ENCODE measurements around the gene NSUN6. TPM values are rescaled to one million over a fixed set of nuclear protein-coding genes. Genes with fewer than 3 reads are reported as not detected.

The NSUN6 gene
- total RNA-seq, 4 donors from 2014 or later: 8.0 to 27.8 (median 11.4) TPM

GRCh38 chr10:18583575-18584270 lies 67.7 kb downstream of the NSUN6 start:
- WGBS: 73% methylated on average over 5 of the region's 5 CpGs
- TF ChIP-seq POLR2A (IDR thresholded peaks at IDR 0.05) (no peak), CTCF (IDR thresholded peaks at IDR 0.05) (no peak), EP300 (IDR thresholded peaks at IDR 0.05) (no peak), POLR2AphosphoS5 (IDR thresholded peaks at IDR 0.05) (no peak)

GRCh38 chr10:18582803-18583202 lies 68.6 kb downstream of the NSUN6 start:
- TF ChIP-seq CTCF (IDR thresholded peaks at IDR 0.05) (no peak), EP300 (IDR thresholded peaks at IDR 0.05) (no peak), POLR2A (IDR thresholded peaks at IDR 0.05) (no peak), POLR2AphosphoS5 (IDR thresholded peaks at IDR 0.05) (no peak)
- DNase-seq (ENCODE audit: low spot score in 2 of 2): no peak
- Histone ChIP-seq H3K4me3 (no peak overlapping the region), H3K9me3 (no peaks in the 10 kb centered on the region), H3K27me3 (no peaks in the 10 kb centered on the region), H3K27ac (no peak overlapping the region), H3K4me1 (no peaks in the 10 kb centered on the region), H3K36me3 (peaks cover 25% of the 10 kb centered on the region)
- WGBS: 47% methylated on average over 3 of the region's 3 CpGs

More at GRCh38 chr10:18583575-18584270, 67.7 kb downstream of the NSUN6 start:
- peaks cover 30% of the 10 kb centered on the region for H3K36me3 ChIP-seq
- H3K4me3 ChIP-seq: no peak overlapping the region
- DNase-seq (ENCODE audit: low spot score in 2 of 2): no peak
- no peaks in the 10 kb centered on the region for H3K27me3 ChIP-seq
- no peaks in the 10 kb centered on the region for H3K9me3 ChIP-seq
- no peak overlapping the region for H3K27ac ChIP-seq
- H3K4me1 ChIP-seq: no peaks in the 10 kb centered on the region

- Histone ChIP-seq H3K27ac (no peak overlapping the region), H3K27me3 (no peaks in the 10 kb centered on the region), H3K4me3 (no peak overlapping the region), H3K4me1 (no peaks in the 10 kb centered on the region), H3K36me3 (peaks cover 20% of the 10 kb centered on the region), H3K9me3 (no peaks in the 10 kb centered on the region)
- WGBS: 91% methylated on average over 15 of the region's 15 CpGs
- TF ChIP-seq EP300 (IDR thresholded peaks at IDR 0.05) (no peak), CTCF (IDR thresholded peaks at IDR 0.05) (no peak), POLR2A (IDR thresholded peaks at IDR 0.05) (no peak), POLR2AphosphoS5 (IDR thresholded peaks at IDR 0.05) (no peak)
- no peak for DNase-seq (ENCODE audit: low spot score in 2 of 2)
These were observed 73.3 kb downstream of the NSUN6 start for GRCh38 chr10:18577823-18578685.

GRCh38 chr10:18576586-18576985 lies 74.8 kb downstream of the NSUN6 start:
- no peak for DNase-seq (ENCODE audit: low spot score in 2 of 2)
- Histone ChIP-seq H3K36me3 (peaks cover 20% of the 10 kb centered on the region), H3K9me3 (no peaks in the 10 kb centered on the region), H3K4me1 (no peaks in the 10 kb centered on the region), H3K4me3 (no peak overlapping the region), H3K27me3 (no peaks in the 10 kb centered on the region), H3K27ac (no peak overlapping the region)
- TF ChIP-seq POLR2A (IDR thresholded peaks at IDR 0.05) (no peak), CTCF (IDR thresholded peaks at IDR 0.05) (no peak), POLR2AphosphoS5 (IDR thresholded peaks at IDR 0.05) (no peak), EP300 (IDR thresholded peaks at IDR 0.05) (no peak)
- 97% methylated on average over 6 of the region's 6 CpGs for WGBS

GRCh38 chr10:18572959-18573561 lies 78.3 kb downstream of the NSUN6 start:
- Histone ChIP-seq H3K4me3 (no peak overlapping the region), H3K4me1 (no peaks in the 10 kb centered on the region), H3K9me3 (no peaks in the 10 kb centered on the region), H3K27me3 (no peaks in the 10 kb centered on the region), H3K27ac (no peak overlapping the region), H3K36me3 (peaks cover 3% of the 10 kb centered on the region)
- WGBS: 85% methylated on average over 8 of the region's 8 CpGs
- TF ChIP-seq POLR2A (IDR thresholded peaks at IDR 0.05) (no peak), CTCF (IDR thresholded peaks at IDR 0.05) (no peak), POLR2AphosphoS5 (IDR thresholded peaks at IDR 0.05) (no peak), EP300 (IDR thresholded peaks at IDR 0.05) (no peak)
- no peak for DNase-seq (ENCODE audit: low spot score in 2 of 2)
